Esophagus squamous epithelium (tissue), 5 donors: Measurements from ENCODE around the gene ARNT2. TPM values are rescaled to one million over a fixed set of nuclear protein-coding genes. Genes with fewer than 3 reads are reported as not detected.

Experiments
- DNase-seq: peaks from one replicate; lab custom pipeline; 2025; lab: John Stamatoyannopoulos, UW
- H3K27ac ChIP-seq, 4 donors: fragments of 200-600 bp; sonication (generic); one replicate each; pipeline ENCODE4 v1.5.1; 2016 to 2019; ENCODE audit warnings: mild to moderate bottlenecking in 1 of 4
- H3K27me3 ChIP-seq, 4 donors: fragments of 200-600 bp; sonication (generic); 1 replicate in 3 of 4; 2 replicates in 1 of 4; pipeline versions ENCODE4 v1.5.1 to v1.6.0; 2017 to 2021; ENCODE audit warnings: antibody characterized with exemption in 1 of 4
- H3K36me3 ChIP-seq, 3 donors: fragments of 200-600 bp; sonication (generic); one replicate each; pipeline ENCODE4 v1.5.1; 2016 to 2019
- H3K4me1 ChIP-seq, 3 donors: fragments of 200-600 bp; sonication (generic); one replicate each; pipeline ENCODE4 v1.5.1; 2017 to 2019
- H3K4me3 ChIP-seq, 4 donors: fragments of 200-600 bp; sonication (generic); 1 replicate in 3 of 4; 2 replicates in 1 of 4; pipeline ENCODE4 v1.5.1; 2016 to 2019; ENCODE audit warnings: mild to moderate bottlenecking in 2 of 4, moderate library complexity in 1 of 4
- H3K9me3 ChIP-seq, 3 donors: fragments of 200-600 bp; sonication (generic); one replicate each; pipeline ENCODE4 v1.5.1; 2016 to 2019
- POLR2A ChIP-seq, 4 donors: fragments of 450-650 bp; IDR thresholded peaks; one replicate each; pipeline ENCODE4 v1.6.1; 2017; ENCODE audit warnings: antibody characterized with exemption in 4 of 4, mild to moderate bottlenecking in 4 of 4, moderate library complexity in 3 of 4
- WGBS, 2 donors: methylation state at CpG; one replicate each; pipeline ENCODE4 v1.1.5; 2018; 5-methylcytosine and 5-hydroxymethylcytosine counted together
- intact Hi-C: fragments of 100-400 bp; cut with DNase I; formaldehyde crosslinking; loops from one replicate; pipeline ENCODE4 v1.15.0; 2022
- total RNA-seq, 4 donors: library from RNA; depleted of rRNA; stranded (reverse); fragments of >200 nt; gene quantifications; one replicate each; pipeline ENCODE4 v1.1.0, GENCODE V29; 2016
- TF ChIP-seq, protein P1 (sequence below), 6 experiments: fragments of 450-650 bp in 4 of 6; fragments of 200-600 bp in 2 of 6; sonication (generic) in 2 of 6; IDR thresholded peaks; one replicate each; pipeline ENCODE4 v1.5.1; 2016 to 2019; ENCODE audit warnings: antibody characterized with exemption in 6 of 6, mild to moderate bottlenecking in 4 of 6, moderate library complexity in 4 of 6
- donor health status: DM: yes; HTN: yes; CAD: no.

ARNT2 gene
- 1 to 10 TPM in 2 of 4 donors, under 1 TPM in 2; 0.15 to 5.7 (median 1.7) TPM for total RNA-seq

DNA sequence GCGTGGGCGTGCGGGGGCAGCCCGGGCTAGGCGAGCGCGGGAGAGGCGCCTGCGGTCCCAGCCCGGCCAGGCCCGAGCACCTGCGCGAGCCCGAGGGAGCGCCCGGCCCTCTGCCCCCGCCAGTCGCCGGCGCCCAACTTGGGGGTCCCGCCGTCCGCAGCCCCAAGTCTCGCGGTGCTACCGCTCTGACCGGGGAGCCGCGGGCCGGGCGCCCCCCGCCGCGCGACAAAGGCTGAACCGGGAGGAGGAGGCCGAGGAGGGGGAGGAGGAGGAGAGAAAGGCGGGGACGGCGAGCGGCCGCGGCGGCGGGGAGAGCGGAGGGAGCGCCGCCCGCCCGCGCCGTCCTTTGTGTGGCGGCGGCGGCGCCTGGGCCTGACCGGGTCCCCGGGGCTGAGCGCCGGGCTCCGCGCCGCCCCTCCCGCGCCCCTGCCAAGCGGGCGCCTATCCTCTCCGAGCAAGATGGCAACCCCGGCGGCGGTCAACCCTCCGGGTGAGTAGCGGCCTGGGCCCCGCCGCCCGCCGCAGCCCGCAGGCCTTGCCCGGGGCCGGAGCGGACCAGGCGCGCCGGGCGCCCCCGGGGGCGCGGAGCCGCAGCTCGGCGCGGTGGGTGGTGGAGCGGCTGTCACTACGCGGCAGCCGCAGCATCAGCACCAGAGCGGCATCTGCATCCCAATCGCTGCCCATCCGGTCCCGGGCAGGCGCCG lies at the start of gene ARNT2:
Gene ARNT2, plus strand, starts transcription at position 326 of the 704 bp plus-strand sequence. Its CDS starts 134 bp downstream, at position 460.
- intact Hi-C loops = no loop called here
- DNase-seq = no peak
- H3K27ac ChIP-seq = peak within 1 kb of the TSS in 3 of 4 donors; percentile 27 to 67 (median 52)

GRCh38 chr15:80367094-80367493 lies 37.1 kb upstream of the ARNT2 start:
- intact Hi-C loops = no loop called here
- WGBS, 2 donors = 71 to 90% methylated on average over 3 of the region's 3 CpGs
- TF ChIP-seq, protein P1, sequence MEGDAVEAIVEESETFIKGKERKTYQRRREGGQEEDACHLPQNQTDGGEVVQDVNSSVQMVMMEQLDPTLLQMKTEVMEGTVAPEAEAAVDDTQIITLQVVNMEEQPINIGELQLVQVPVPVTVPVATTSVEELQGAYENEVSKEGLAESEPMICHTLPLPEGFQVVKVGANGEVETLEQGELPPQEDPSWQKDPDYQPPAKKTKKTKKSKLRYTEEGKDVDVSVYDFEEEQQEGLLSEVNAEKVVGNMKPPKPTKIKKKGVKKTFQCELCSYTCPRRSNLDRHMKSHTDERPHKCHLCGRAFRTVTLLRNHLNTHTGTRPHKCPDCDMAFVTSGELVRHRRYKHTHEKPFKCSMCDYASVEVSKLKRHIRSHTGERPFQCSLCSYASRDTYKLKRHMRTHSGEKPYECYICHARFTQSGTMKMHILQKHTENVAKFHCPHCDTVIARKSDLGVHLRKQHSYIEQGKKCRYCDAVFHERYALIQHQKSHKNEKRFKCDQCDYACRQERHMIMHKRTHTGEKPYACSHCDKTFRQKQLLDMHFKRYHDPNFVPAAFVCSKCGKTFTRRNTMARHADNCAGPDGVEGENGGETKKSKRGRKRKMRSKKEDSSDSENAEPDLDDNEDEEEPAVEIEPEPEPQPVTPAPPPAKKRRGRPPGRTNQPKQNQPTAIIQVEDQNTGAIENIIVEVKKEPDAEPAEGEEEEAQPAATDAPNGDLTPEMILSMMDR (IDR thresholded peaks at IDR 0.05) = peak in 1 of 6 experiments; percentile 48
- TF ChIP-seq POLR2A (IDR thresholded peaks at IDR 0.05) = no peak
- Histone ChIP-seq H3K4me3 (no peak overlapping the region), H3K36me3 (no peaks in the 10 kb centered on the region), H3K9me3 (peaks cover 0 to 33% (median 26%) of the 10 kb centered on the region in 3 donors), H3K27me3 (no peaks in the 10 kb centered on the region), H3K27ac (no peak overlapping the region), H3K4me1 (no peaks in the 10 kb centered on the region)
- no peak for DNase-seq

More for the DNA sequence above, at the start of gene ARNT2:
- peaks cover 4 to 20% (median 11%) of the 10 kb centered on the region in 3 donors for H3K4me1 ChIP-seq
- peaks cover 0 to 83% (median 0%) of the 10 kb centered on the region in 4 donors for H3K27me3 ChIP-seq
- WGBS, 2 donors = no CpG with 5 or more reads among the region's 102 CpGs
- no peaks in the 10 kb centered on the region for H3K9me3 ChIP-seq
- peak within 1 kb of the TSS; percentile 39 to 73 (median 48) for H3K4me3 ChIP-seq
- TF ChIP-seq, protein P1 (IDR thresholded peaks at IDR 0.05) = no peak
- no peak for TF ChIP-seq POLR2A (IDR thresholded peaks at IDR 0.05)
- H3K36me3 ChIP-seq = no peaks in the 10 kb centered on the region

- WGBS, 2 donors = 42 to 50% methylated on average over 1 of the region's 1 CpG
- TF ChIP-seq, protein P1 (IDR thresholded peaks at IDR 0.05) = no peak
- TF ChIP-seq POLR2A (IDR thresholded peaks at IDR 0.05) = no peak
- H3K27me3 ChIP-seq = no peaks in the 10 kb centered on the region
- peaks cover 0 to 33% (median 26%) of the 10 kb centered on the region in 3 donors for H3K9me3 ChIP-seq
- H3K27ac ChIP-seq = no peak overlapping the region
- no peak overlapping the region for H3K4me3 ChIP-seq
- no peaks in the 10 kb centered on the region for H3K4me1 ChIP-seq
- intact Hi-C loops = no loop called here
- no peaks in the 10 kb centered on the region for H3K36me3 ChIP-seq
- no peak for DNase-seq
Observed at GRCh38 chr15:80367661-80368060, 36.5 kb upstream of the ARNT2 start.

DNA sequence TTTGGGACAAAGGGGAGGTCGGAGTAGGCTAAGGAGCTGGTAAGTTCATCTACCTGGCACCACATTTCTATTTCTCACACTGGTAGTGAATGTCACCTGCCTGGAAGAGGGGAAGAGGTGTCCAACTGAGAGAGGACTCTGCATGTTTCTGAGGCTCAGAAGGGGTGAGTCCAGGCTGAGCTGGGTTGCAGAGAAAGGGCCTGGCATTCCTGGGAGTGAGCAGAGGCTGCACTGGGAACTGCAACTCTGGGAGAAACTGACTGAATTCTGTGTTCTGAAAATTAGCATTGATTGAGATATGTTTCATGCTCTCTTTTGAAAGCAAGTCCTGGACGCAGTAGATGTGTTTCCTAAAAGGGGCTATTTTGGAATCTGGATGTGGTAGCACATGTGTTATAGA lies 32.3 kb upstream of the ARNT2 start:
- DNase-seq = no peak
- intact Hi-C loops = no loop called here
- 81 to 89% methylated on average over 2 of the region's 2 CpGs for WGBS, 2 donors

DNA sequence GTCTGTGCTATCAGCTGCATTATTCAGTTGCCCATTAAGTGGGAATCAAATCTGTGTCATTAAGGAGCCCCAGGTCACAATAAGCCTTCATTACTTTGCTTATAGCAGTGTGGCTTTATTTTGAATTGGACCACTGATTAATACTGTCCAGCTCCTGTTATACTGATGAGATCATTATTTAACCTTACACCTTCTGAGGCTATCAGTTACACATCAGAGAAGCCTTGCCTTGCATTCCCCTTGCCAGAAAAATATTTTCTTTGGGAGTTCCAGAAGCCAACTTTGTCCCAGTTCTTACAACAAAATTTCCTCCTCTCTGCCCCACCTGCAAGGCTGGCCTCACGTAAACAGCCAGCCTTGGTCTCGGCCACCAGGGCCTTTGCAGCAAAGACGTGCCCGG lies 29.7 kb upstream of the ARNT2 start:
- TF ChIP-seq, protein P1 (IDR thresholded peaks at IDR 0.05) = no peak
- TF ChIP-seq POLR2A (IDR thresholded peaks at IDR 0.05) = no peak
- WGBS, 2 donors = 55 to 65% methylated on average over 4 of the region's 4 CpGs
- Histone ChIP-seq H3K4me3 (no peak overlapping the region), H3K27ac (no peak overlapping the region), H3K4me1 (no peaks in the 10 kb centered on the region), H3K36me3 (no peaks in the 10 kb centered on the region), H3K9me3 (peaks cover 0 to 4% (median 0%) of the 10 kb centered on the region in 3 donors), H3K27me3 (peaks cover 0 to 10% (median 0%) of the 10 kb centered on the region in 4 donors)
- DNase-seq = no peak
- intact Hi-C loops = no loop called here

More for the DNA sequence above, 32.3 kb upstream of the ARNT2 start:
- Histone ChIP-seq H3K4me1 (no peaks in the 10 kb centered on the region), H3K27ac (no peak overlapping the region), H3K9me3 (peaks cover 0 to 29% (median 23%) of the 10 kb centered on the region in 3 donors), H3K27me3 (no peaks in the 10 kb centered on the region), H3K36me3 (no peaks in the 10 kb centered on the region), H3K4me3 (no peak overlapping the region)
- TF ChIP-seq, protein P1 (IDR thresholded peaks at IDR 0.05) = no peak
- TF ChIP-seq POLR2A (IDR thresholded peaks at IDR 0.05) = no peak
